Gastrocnemius medialis (tissue), 4 donors: Measurements from ENCODE around the gene SLC25A18.

Experiments
- POLR2A ChIP-seq, 2 donors: fragments of 450-650 bp; IDR thresholded peaks; one replicate each; pipeline ENCODE4 v1.6.1; 2017; ENCODE audit warnings: antibody characterized with exemption in 2 of 2, mild to moderate bottlenecking in 2 of 2, moderate library complexity in 2 of 2
- TF ChIP-seq, protein P1 (sequence below), 5 experiments: fragments of 450-650 bp in 3 of 5; fragments of 200-600 bp in 2 of 5; sonication (generic) in 2 of 5; IDR thresholded peaks in 4 of 5; conservative IDR thresholded peaks in 1 of 5; 1 replicate in 4 of 5; 2 replicates in 1 of 5; pipeline ENCODE4 v1.5.1; 2016 to 2019; ENCODE audit warnings: antibody characterized with exemption in 5 of 5, mild to moderate bottlenecking in 3 of 5, moderate library complexity in 3 of 5

DNA sequence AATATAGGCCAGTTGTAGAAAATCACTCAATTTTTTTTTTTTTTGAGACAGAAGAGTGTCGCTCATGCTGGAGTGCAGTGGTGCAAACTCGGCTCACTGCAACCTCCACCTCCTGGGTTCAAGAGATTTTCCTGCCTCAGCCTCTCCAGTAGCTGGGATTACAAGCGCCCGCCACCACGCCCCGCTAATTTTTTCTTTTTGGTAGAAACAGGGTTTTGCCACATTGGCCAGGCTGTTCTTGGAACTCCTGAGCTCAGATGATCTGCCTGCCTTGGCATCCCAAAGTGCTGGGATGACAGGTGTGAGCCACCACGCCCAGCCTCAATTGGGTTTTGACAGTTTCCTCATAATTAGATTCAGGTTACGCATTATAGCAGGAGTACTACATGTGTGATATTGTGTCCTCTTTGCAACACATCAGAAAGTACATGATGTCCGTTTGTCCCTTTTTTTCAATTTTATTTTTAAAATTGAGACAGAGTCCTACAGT is 67.8 kb downstream of the SLC25A18 start:
- TF ChIP-seq, protein P1, sequence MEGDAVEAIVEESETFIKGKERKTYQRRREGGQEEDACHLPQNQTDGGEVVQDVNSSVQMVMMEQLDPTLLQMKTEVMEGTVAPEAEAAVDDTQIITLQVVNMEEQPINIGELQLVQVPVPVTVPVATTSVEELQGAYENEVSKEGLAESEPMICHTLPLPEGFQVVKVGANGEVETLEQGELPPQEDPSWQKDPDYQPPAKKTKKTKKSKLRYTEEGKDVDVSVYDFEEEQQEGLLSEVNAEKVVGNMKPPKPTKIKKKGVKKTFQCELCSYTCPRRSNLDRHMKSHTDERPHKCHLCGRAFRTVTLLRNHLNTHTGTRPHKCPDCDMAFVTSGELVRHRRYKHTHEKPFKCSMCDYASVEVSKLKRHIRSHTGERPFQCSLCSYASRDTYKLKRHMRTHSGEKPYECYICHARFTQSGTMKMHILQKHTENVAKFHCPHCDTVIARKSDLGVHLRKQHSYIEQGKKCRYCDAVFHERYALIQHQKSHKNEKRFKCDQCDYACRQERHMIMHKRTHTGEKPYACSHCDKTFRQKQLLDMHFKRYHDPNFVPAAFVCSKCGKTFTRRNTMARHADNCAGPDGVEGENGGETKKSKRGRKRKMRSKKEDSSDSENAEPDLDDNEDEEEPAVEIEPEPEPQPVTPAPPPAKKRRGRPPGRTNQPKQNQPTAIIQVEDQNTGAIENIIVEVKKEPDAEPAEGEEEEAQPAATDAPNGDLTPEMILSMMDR (IDR thresholded peaks at IDR 0.05 in 4 of 5, conservative IDR thresholded peaks at IDR 0.05 in 1 of 5): no peak
- no peak for TF ChIP-seq POLR2A (IDR thresholded peaks at IDR 0.05)
